Vagina (tissue), 2 donors: Measurements from ENCODE around the gene STAT4.

Experiments used
- CTCF ChIP-seq, 3 experiments: fragments of 450-650 bp in 2 of 3; fragments of 200-600 bp in 1 of 3; sonication (generic) in 1 of 3; IDR thresholded peaks; one replicate each; pipeline ENCODE4 v1.5.1; 2017 to 2019; ENCODE audit warnings: antibody characterized with exemption in 3 of 3, mild to moderate bottlenecking in 2 of 3, moderate library complexity in 2 of 3
- POLR2AphosphoS5 ChIP-seq, 2 donors: sonication (generic); formaldehyde crosslinking; IDR thresholded peaks; one replicate each; pipeline ENCODE4 v1.9.0; 2017; ENCODE audit warnings: antibody characterized with exemption in 2 of 2, mild to moderate bottlenecking in 2 of 2, low read depth in 1 of 2; ENCODE audit not compliant: insufficient read depth in 1 of 2

GRCh38 chr2:191150230-191150599 lies 579 bp downstream of the STAT4 start:
- TF ChIP-seq CTCF (IDR thresholded peaks at IDR 0.05), result no peak
- TF ChIP-seq POLR2AphosphoS5 (IDR thresholded peaks at IDR 0.05; ENCODE audit: insufficient read depth in 1 of 2, low read depth in 1 of 2), result no peak
